ENCODE results near the gene SYDE1. TPM values are rescaled to one million over a fixed set of nuclear protein-coding genes. Genes with fewer than 3 reads are reported as not detected.
"Not testable (repeated sequence)": the region's sequence is repeated elsewhere in the genome, so short reads cannot be mapped to it uniquely, and the experiment has no call there.

Gene SYDE1
- polyA plus RNA-seq, 1 donor from 2014 or later: not detected

GRCh38 chr19:15070386-15070785 is 36.8 kb upstream of the SYDE1 start:
- not testable (repeated sequence) for H3K9me3 ChIP-seq (ENCODE audit: low read length); H3K27ac ChIP-seq (ENCODE audit: low read length); H3K4me2 ChIP-seq (ENCODE audit: low read length); H3K9ac ChIP-seq (ENCODE audit: low read length); H2AFZ ChIP-seq (ENCODE audit: low read depth, low read length); H3K4me3 ChIP-seq (ENCODE audit: low read length); H3K36me3 ChIP-seq (ENCODE audit: insufficient read depth, low read length); H3F3A ChIP-seq (ENCODE audit: insufficient read depth, low read length, poor library complexity, severe bottlenecking); H4K20me1 ChIP-seq (ENCODE audit: insufficient read depth); H3K79me2 ChIP-seq (replicated peaks; ENCODE audit: insufficient read depth, low read length); H3K9me2 ChIP-seq (ENCODE audit: insufficient read depth, low read length); H3K27me3 ChIP-seq (ENCODE audit: insufficient read depth, low read depth, low read length)

- H3K4me3 ChIP-seq (ENCODE audit: low read length): no peak overlapping the region
- H3K9ac ChIP-seq (ENCODE audit: low read length): no peak overlapping the region
- no peak overlapping the region for H2AFZ ChIP-seq (ENCODE audit: low read depth, low read length)
- no peaks in the 10 kb centered on the region for H4K20me1 ChIP-seq (ENCODE audit: insufficient read depth)
- no peaks in the 10 kb centered on the region for H3K79me2 ChIP-seq (replicated peaks; ENCODE audit: insufficient read depth, low read length)
- H3F3A ChIP-seq (ENCODE audit: insufficient read depth, low read length, poor library complexity, severe bottlenecking): no peaks in the 10 kb centered on the region
- H3K36me3 ChIP-seq (ENCODE audit: insufficient read depth, low read length): no peaks in the 10 kb centered on the region
- H3K27ac ChIP-seq (ENCODE audit: low read length): no peak overlapping the region
- TF ChIP-seq REST (IDR thresholded peaks at IDR 0.05; ENCODE audit: borderline replicate concordance) (no peak), SMC3 (conservative IDR thresholded peaks at IDR 0.05; ENCODE audit: poor library complexity) (no peak), RAD21 (conservative IDR thresholded peaks at IDR 0.05) (no peak), TAF1 (IDR thresholded peaks at IDR 0.05; ENCODE audit: low read depth) (no peak), EP300 (conservative IDR thresholded peaks at IDR 0.05; ENCODE audit: poor library complexity, severe bottlenecking) (no peak), CTCF (IDR thresholded peaks at IDR 0.05; ENCODE audit: poor library complexity, severe bottlenecking) (no peak), EZH2 (IDR thresholded peaks at IDR 0.05; ENCODE audit: borderline replicate concordance, insufficient read depth, low read length, poor library complexity, severe bottlenecking) (no peak)
- no peaks in the 10 kb centered on the region for H3K9me2 ChIP-seq (ENCODE audit: insufficient read depth, low read length)
- H3K4me2 ChIP-seq (ENCODE audit: low read length): no peak overlapping the region
- no peaks in the 10 kb centered on the region for H3K9me3 ChIP-seq (ENCODE audit: low read length)
- no peaks in the 10 kb centered on the region for H3K27me3 ChIP-seq (ENCODE audit: insufficient read depth, low read depth, low read length)
These were observed 34.1 kb upstream of the SYDE1 start for GRCh38 chr19:15072930-15073647.

GRCh38 chr19:15074371-15074770 is 32.8 kb upstream of the SYDE1 start:
- Histone ChIP-seq H4K20me1 (ENCODE audit: insufficient read depth) (no peaks in the 10 kb centered on the region), H3K9me3 (ENCODE audit: low read length) (no peaks in the 10 kb centered on the region), H3K27me3 (ENCODE audit: insufficient read depth, low read depth, low read length) (no peaks in the 10 kb centered on the region), H3K9ac (ENCODE audit: low read length) (no peak overlapping the region), H3K9me2 (ENCODE audit: insufficient read depth, low read length) (no peaks in the 10 kb centered on the region), H3K4me2 (ENCODE audit: low read length) (no peak overlapping the region), H2AFZ (ENCODE audit: low read depth, low read length) (no peak overlapping the region), H3K79me2 (replicated peaks; ENCODE audit: insufficient read depth, low read length) (no peaks in the 10 kb centered on the region), H3F3A (ENCODE audit: insufficient read depth, low read length, poor library complexity, severe bottlenecking) (no peaks in the 10 kb centered on the region), H3K4me3 (ENCODE audit: low read length) (no peak overlapping the region), H3K36me3 (ENCODE audit: insufficient read depth, low read length) (no peaks in the 10 kb centered on the region), H3K27ac (ENCODE audit: low read length) (no peak overlapping the region)
- no peak for TF ChIP-seq TAF1 (IDR thresholded peaks at IDR 0.05; ENCODE audit: low read depth)
- TF ChIP-seq REST (IDR thresholded peaks at IDR 0.05; ENCODE audit: borderline replicate concordance): no peak
- no peak for TF ChIP-seq MXI1 (conservative IDR thresholded peaks at IDR 0.05; ENCODE audit: poor library complexity, severe bottlenecking)
- no peak for TF ChIP-seq CTCF (IDR thresholded peaks at IDR 0.05; ENCODE audit: poor library complexity, severe bottlenecking)
- no peak for TF ChIP-seq RAD21 (conservative IDR thresholded peaks at IDR 0.05)
- TF ChIP-seq SMC3 (conservative IDR thresholded peaks at IDR 0.05; ENCODE audit: poor library complexity): no peak
- TF ChIP-seq POLR2AphosphoS5 (IDR thresholded peaks at IDR 0.05): no peak
- TF ChIP-seq EP300 (conservative IDR thresholded peaks at IDR 0.05; ENCODE audit: poor library complexity, severe bottlenecking): no peak
- no peak for TF ChIP-seq EZH2 (IDR thresholded peaks at IDR 0.05; ENCODE audit: borderline replicate concordance, insufficient read depth, low read length, poor library complexity, severe bottlenecking)

All from neural cell (in vitro differentiated cells).